Mammary epithelial cell (primary cell): Measurements from ENCODE around the gene LILRB5.

Source experiments
- CTCF ChIP-seq, 2 donors: IDR thresholded peaks in 1 of 2; conservative IDR thresholded peaks in 1 of 2; 2 replicates each; pipeline ENCODE4 v1.5.1; 2011 to 2012; ENCODE audit warnings: inconsistent platforms in 2 of 2, low read length in 2 of 2, mild to moderate bottlenecking in 2 of 2, control low read depth in 1 of 2, low read depth in 1 of 2; ENCODE audit not compliant: insufficient read depth in 1 of 2; ENCODE audit errors: extremely low read depth in 1 of 2
- EZH2 ChIP-seq: IDR thresholded peaks from 2 replicates; pipeline ENCODE4 v1.6.1; 2012; ENCODE audit warnings: low read length, inconsistent platforms, borderline replicate concordance

- TF ChIP-seq CTCF (conservative IDR thresholded peaks at IDR 0.05 in 1 of 2, IDR thresholded peaks at IDR 0.05 in 1 of 2; ENCODE audit: extremely low read depth in 1 of 2, insufficient read depth in 1 of 2, low read depth in 1 of 2, low read length in 2 of 2) (no peak), EZH2 (no peak)
Measured at GRCh38 chr19:54206831-54207177, 50.3 kb downstream of the LILRB5 start.
